DMS 273 (cell line): ENCODE data around the gene SCUBE3.

Source experiments
- DNase-seq: peaks from one replicate; lab custom pipeline; 2025; ENCODE audit not compliant: unreplicated experiment; lab: John Stamatoyannopoulos, UW

Gene SCUBE3

GRCh38 chr6:35264550-35265274 lies 51.0 kb downstream of the SCUBE3 start:
- DNase-seq: no peak

DNA sequence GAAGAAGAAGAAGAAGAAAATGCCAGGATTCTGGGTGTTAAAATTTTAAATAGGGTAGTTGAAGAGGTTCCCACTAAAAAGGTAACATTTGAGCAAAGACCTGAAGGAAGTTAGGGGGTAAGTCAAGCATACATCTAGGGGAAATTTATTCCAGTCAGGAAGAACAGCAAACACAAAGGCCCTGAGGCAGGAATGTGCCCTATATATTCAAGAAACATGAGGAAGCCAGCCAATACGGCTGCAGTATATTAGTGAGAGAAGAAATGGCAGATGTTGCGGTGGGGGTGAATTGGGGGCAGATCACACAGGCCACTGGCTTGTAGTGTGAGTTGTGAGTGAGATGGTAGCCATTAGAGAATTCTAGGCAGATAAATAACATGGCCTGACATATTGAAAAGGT lies 51.8 kb downstream of the SCUBE3 start:
- peak; percentile 31 for DNase-seq

- no peak for DNase-seq
Measured at GRCh38 chr6:35267446-35267845, 53.7 kb downstream of the SCUBE3 start.

DNA sequence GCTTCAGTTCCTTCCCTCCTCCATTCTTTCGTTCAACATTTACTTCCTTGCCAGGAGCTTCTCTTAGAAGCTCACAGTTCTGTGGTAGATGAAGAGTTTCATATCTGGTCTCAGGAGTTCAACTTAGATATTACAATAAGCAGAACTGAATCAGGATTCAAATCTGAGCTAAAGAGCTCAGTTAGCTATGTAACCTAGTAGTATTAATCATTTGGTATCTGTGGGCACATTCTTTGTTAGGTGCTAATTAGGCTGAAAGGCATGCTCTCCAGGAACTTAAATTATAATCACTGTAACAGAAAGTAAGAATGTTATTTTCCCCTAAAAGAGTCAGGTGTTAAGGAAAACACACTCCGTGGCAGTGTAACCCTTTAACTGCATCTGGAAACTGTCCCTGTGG lies 54.1 kb downstream of the SCUBE3 start:
- DNase-seq: no peak

GRCh38 chr6:35272005-35272404 lies 58.2 kb downstream of the SCUBE3 start:
- DNase-seq: no peak

- DNase-seq: no peak
Measured at GRCh38 chr6:35273822-35274559, 60.2 kb downstream of the SCUBE3 start.

- DNase-seq: no peak
Measured at GRCh38 chr6:35275744-35276260, 62.0 kb downstream of the SCUBE3 start.

GRCh38 chr6:35278708-35279107 lies 65.0 kb downstream of the SCUBE3 start:
- DNase-seq: no peak

DNA sequence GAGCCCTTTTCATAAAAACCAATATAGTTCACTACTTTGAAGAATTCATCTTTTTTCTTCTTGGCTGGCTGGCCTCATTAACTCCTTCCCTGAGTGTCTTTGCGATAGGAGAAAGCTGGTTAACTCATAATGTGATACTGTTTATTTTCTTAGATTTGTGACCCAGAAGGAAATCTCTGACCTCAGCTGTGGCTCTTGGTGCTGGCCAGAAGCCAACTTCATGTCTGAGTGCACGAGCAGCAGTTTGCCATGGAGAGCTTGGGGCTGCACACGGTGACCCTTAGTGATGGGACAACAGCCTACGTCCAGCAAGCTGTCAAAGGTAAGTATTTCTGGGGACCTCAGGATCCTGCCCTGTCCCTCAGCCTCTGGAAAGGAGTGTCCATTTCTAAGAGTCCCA lies 67.1 kb downstream of the SCUBE3 start:
- no peak for DNase-seq

DNA sequence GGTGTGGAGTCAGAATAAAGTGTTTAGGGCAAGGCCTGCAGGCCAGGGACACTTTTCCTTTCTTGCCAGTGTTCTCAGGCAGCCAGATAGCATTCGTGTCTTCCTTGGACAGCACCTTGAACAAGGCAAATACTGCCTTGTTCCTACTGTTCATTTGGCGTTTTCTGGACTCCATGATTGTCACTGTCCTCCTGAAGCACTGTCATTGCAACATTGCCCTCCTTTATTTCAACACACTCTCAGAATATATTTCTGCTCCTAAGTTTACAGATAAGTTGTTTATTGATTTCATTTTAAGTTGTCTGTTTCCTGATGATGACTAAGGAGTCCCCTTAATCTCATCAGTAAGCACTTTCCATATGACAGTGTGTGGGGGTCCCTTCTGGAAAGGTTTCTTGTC lies 68.7 kb downstream of the SCUBE3 start:
- DNase-seq: no peak

GRCh38 chr6:35283361-35283760 lies 69.6 kb downstream of the SCUBE3 start:
- DNase-seq: peak; percentile 38

- DNase-seq: no peak
Measured at GRCh38 chr6:35287671-35288396, 74.1 kb downstream of the SCUBE3 start.

GRCh38 chr6:35288834-35289233 lies 75.1 kb downstream of the SCUBE3 start:
- DNase-seq: no peak

DNA sequence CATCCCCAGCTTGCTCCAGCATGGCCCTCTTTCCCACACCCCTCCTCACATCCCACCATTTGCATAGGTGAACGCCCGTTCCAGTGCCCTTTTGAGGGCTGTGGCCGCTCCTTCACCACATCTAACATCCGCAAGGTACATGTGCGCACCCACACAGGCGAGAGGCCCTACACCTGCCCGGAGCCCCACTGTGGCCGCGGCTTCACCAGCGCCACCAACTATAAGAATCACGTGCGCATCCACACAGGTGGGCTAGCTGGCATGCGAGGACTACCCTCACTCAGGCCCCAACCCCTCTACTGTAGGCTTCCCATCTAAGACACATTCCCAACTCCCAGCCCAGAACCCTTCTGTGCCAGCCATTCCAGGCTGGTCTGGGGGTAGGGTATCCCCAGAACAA lies 77.7 kb downstream of the SCUBE3 start:
- DNase-seq: no peak

DNA sequence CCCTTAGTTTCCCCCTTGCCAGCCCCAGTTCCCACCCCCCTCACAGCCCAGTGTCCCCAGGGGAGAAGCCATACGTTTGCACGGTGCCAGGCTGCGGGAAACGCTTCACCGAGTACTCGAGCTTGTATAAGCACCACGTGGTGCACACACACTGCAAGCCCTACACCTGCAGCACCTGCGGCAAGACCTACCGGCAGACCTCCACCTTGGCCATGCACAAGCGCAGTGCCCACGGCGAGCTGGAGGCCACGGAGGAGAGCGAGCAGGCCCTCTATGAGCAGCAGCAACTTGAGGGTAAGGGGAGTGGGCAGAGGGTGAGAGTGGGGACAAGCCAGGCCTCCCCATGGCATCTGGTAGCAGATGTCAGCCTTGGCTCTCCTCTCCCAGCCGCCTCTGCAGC lies 78.7 kb downstream of the SCUBE3 start:
- no peak for DNase-seq

GRCh38 chr6:35293681-35294080 lies 79.9 kb downstream of the SCUBE3 start:
- DNase-seq: no peak

- peak; percentile 60 for DNase-seq
Measured at GRCh38 chr6:35294308-35294945, 80.7 kb downstream of the SCUBE3 start.

DNA sequence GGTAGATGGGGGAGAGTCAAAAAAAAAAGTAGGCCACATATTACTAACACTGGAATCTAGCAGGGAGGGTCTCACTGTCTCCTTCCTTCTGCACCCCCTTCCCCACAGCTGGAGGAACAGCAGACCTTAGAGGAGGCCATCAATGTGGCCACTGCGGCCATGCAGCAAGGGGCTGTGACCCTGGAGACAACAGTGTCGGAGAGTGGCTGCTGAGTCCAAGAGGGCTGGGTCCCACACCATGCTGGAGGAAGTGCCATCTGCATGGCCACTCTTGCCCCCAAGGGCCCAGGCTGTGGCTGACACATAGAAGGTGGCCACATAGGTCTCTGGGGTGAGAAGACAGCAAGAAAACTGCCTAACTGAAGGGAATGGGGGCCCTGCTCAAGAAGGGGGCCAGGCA lies 81.3 kb downstream of the SCUBE3 start:
- no peak for DNase-seq

DNA sequence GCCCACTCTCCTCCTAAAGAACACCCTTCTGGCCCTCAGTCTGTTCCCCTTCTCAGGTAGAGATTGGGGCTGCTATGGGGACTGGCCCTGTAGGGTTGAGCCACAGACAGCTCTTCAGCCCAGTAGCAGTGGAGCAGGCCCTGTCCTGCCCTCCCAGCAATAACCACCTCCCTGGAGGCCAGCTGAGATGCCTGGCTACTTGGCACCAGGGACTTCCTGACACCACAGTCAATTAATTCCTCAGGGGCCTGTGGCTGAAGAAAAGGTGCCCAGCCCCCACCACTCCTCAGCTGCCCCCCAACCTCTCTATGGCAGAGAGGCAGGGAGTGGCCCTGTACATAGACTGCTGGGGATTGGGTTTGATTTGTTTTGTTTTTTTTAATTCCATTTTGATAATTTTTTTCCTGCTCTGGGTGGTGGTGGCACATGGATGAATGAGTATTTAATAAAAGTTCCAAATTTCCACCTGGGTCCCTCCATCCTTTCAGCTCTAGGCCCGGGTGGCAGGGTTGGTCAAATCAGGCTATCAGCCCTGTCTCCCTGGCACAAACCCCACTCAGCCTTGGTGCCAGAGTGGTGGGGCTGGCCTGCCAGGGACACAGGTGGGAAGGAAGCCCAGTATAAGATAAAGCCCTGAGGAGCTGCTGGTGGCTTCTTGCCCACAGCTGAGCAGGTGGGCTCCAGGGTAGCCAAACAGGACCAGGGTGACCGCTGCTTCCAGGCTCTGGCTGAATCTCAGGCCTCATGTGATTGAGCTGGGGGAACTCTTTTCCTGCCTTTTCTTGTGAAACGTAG lies 82.0 kb downstream of the SCUBE3 start:
- no peak for DNase-seq

- no peak for DNase-seq
Measured at GRCh38 chr6:35296931-35297600, 83.3 kb downstream of the SCUBE3 start.
